C4-2B (cell line): ENCODE measurements around the gene HMGN2.

Source experiments
- ZFX ChIP-seq: fragments of 450-650 bp; IDR thresholded peaks from 2 replicates; pipeline ENCODE4 v1.6.1; 2017
- TF ChIP-seq, protein P1 (sequence below): fragments of 450-650 bp; conservative IDR thresholded peaks from 2 replicates; pipeline ENCODE4 v1.5.1; 2017; ENCODE audit warnings: mild to moderate bottlenecking

DNA sequence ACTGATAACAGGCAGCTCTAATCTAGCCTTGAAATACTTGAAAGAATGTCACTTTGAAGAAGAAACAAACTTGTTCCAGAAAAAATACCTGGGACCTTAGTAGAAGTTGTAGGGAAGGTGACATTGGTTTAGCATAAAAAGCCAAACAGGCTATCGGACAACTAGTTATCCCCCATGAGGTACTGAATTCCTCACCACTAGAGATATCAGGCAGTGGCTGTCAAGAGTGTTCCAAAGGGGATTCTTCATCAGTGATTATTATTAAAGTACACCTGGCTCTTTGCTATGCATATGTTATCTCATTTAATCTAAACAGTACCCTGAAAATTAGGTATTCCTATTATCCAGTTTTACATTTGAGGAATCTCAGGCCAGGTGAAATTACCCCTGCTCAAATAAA is 13.1 kb upstream of the HMGN2 start:
- TF ChIP-seq, protein P1, sequence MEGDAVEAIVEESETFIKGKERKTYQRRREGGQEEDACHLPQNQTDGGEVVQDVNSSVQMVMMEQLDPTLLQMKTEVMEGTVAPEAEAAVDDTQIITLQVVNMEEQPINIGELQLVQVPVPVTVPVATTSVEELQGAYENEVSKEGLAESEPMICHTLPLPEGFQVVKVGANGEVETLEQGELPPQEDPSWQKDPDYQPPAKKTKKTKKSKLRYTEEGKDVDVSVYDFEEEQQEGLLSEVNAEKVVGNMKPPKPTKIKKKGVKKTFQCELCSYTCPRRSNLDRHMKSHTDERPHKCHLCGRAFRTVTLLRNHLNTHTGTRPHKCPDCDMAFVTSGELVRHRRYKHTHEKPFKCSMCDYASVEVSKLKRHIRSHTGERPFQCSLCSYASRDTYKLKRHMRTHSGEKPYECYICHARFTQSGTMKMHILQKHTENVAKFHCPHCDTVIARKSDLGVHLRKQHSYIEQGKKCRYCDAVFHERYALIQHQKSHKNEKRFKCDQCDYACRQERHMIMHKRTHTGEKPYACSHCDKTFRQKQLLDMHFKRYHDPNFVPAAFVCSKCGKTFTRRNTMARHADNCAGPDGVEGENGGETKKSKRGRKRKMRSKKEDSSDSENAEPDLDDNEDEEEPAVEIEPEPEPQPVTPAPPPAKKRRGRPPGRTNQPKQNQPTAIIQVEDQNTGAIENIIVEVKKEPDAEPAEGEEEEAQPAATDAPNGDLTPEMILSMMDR: no peak
- TF ChIP-seq ZFX: no peak
